GM21529 (cell line): ENCODE results near the gene LNX2.

Experiments
- ATAC-seq: cut with Tn5 transposase; IDR thresholded peaks from one replicate; pipeline ENCODE4 v1.9.1; 2021; ENCODE audit not compliant: unreplicated experiment

Gene LNX2

DNA sequence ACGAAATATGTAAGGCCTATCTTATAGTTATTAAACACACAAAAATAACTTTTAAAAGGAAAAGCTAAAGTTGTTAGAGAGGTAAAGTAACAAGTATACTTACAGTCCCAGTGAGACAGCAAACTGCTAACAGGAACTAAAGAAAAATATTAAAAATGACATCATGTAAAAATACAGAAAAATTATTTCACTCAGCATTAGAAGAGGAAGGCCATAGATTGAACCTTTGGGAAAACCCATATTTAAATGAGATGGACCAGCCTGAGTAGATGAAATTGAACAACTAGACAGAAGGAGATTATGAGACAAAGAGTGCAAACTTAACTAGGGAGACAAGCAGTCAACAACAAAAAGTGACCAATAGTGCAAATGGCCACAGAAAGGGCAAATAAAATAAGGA lies 49.4 kb downstream of the LNX2 start:
- no peak for ATAC-seq

DNA sequence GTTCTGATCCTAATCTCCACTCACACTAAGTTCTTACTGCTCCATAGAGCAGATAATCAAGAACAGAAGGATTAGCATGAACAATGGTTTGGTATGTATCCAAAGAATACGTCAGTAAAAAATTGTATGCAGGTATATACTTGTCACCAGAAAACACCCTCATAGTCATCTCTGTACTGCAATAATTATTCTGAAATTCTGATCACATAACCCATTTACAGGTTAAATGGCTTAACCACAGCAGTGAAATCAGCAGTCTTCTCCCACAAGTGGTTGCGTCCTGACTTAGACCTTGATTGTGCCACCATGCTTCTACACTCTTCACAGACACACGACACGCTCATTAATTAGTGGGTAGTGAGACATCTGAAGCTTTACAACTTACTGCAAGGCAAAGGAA lies 50.9 kb downstream of the LNX2 start:
- ATAC-seq, result no peak

GRCh38 chr13:27565818-27566217 lies 54.5 kb downstream of the LNX2 start:
- no peak for ATAC-seq

- ATAC-seq, result no peak
These were observed 57.9 kb downstream of the LNX2 start for GRCh38 chr13:27562457-27562856.

GRCh38 chr13:27559719-27560118 lies 60.6 kb downstream of the LNX2 start:
- ATAC-seq, result no peak

DNA sequence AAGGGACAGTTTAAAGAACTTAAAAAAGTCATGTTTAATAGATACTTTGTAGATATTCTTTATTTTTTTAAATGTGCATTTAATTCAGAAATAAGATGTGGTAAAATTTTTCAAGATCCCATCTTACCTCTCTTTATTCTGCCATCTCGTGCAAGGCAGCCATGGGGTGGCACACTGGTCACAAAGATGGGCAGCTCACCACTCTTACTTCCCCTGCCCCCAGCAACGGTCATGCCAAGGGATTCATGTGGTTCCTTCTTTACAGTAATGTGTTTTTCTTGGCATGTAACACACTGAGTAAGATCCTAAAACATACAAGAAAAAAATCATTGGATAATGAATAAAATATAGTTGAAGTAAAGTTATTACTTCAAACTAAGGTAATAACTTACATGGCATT lies 64.2 kb downstream of the LNX2 start:
- no peak for ATAC-seq

DNA sequence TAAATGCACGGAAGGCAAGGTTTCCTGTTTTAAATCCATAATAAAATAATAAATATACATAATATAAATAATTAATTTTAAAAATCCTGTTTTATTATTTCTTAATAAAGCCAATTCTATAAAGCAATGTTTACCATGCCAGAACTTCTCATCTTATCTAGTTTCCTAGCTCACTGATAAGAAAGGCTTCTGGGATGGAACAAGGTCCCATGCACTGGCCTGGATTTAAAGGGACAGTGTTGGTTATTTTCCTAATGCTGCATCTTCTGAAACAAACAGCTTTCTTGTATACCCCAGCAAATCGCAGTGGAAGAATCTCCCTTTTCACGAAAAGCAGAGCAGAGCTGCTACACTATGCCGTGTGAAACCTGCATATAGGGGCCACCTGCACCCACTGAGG lies 68.8 kb downstream of the LNX2 start:
- ATAC-seq, result no peak

DNA sequence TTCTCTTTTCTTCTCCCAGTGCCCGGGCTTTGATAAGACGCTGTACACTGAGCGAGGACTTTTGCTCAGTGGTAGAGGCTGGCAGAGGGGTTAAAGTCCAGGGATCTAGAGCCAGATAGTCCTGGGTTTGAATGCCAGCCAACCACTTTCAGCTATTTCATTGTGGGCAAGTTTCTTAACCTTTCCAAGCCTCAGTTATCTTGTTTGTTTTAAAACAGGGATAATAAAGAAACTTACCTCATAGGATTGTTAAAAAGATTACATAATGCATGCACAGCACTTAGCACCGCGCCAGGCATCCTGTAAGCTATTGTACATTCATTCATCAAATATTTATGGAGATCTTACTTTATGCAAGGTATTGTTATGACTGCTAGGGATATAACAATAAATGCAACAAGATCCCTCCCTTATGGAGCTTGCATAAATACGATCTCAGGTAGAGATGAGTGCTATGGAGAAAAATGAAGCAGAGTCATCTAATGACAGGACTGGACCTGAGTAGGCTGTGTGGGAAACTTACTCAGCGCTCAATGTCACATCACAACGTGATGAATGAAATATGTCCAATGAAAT lies 70.8 kb downstream of the LNX2 start:
- ATAC-seq, result no peak

- no peak for ATAC-seq
These were observed 78.1 kb downstream of the LNX2 start for GRCh38 chr13:27542220-27542619.

DNA sequence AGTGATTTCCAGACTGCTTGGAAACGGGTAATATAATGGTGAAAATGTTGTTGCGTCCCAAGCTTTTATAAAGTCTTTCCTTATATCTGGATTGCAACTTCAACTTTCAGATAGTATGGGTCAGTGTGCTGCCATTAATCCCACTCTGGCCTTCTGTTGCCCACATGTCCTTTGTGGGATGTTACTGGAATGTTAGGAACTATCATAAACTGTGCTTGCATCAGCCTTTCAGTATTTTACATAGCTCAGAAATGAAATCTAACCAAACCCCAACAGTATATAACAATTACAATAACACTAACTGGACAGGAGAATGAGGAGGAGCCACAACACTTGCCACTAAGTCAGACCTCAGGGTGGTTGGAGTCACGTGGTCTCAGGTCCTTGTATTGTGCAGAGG lies 78.9 kb downstream of the LNX2 start:
- no peak for ATAC-seq

DNA sequence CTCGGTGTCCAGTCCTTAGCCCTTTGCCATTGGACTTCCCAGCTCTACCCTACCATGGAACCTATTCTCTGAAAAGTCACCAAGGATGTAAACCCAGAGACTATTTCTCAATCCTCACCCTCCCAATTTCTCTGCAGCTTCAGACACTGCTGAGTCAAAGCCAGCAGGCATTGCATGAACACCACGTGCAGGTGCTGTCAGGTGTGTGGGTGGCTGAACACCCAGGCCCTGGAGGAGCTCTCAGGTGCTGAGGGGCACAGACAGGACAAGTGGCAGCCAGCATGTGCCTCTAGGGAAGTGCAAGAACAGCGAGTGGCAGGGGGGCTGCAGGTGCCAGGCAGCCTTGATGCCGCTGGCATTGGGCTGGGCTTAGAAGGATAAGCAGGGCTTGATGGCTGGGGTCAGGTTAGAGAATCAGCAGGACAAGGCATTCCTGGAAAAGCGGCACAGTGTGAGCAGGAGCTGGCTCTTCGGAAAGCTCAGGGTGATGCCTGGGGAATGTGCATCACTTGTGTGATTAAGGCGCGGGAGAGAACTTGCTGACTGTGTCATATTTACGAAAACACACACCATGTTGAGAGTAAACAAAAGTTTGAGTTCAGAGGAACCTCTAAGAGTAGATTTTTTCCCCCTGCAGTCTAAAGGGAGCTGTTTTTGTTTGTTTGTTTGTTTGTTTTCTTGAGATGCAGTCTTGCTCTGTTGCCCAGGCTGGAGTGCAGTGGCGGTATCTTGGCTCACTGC lies 83.8 kb downstream of the LNX2 start:
- ATAC-seq, result no peak

- no peak for ATAC-seq
These were observed 84.8 kb downstream of the LNX2 start for GRCh38 chr13:27535546-27535945.

DNA sequence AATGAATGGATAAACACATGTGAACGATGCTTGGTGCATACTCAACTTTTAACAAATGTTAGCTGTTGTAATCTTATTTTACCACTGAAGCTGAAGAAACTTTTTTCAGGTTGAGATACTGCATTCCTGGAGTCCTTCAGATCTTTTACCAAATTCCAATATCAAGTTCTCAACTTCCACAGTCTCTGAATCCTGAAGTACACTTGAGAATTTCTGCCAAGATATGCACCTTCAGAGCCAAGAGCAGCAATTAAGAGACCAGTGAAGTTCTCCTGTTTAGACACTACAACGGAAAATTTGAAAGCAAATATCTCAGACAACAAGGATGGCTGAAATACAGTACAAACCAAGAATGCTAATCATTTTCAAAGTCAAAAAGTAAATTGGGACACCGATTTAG lies 85.3 kb downstream of the LNX2 start:
- ATAC-seq, result no peak

DNA sequence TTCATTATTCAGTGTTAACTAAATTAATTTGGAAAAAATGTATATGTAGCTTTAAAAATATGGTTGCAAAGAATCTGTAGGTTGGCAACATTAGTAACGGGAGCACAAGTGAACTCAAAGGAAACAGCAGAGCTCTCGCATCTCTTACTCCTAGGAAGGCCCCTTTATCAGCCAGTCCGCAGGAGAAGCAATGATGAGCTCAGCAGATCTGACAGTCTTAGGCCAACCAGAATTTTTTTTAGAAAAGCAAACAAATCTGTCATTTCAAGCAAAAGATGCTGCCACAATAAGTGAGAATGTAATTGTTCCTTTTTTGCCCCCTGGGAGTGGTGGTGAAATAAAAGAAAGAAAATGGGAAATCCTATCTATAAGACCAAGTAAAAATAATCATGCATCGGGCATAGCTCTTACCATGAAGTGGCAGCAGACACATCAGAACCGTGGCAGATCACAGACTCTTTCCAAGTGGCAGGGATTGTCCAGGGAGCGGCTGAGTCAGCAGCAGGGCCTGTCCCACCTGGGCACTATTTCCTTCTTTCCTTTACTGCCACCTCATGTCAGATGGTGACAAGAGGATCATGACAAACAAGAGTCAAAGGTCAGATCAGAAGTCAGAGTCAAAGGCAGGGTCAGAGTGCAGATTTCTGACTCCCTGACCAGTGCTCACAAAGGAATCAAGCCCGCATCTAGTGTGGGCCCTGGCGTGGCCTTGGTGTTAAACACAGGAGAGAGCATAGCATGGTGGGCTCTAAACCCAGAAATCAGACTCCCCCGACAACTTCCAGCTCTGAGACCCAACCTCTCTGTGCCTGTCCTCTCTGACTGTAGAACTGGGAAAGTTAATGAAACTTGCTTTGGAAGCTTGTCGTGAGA lies 86.0 kb downstream of the LNX2 start:
- no peak for ATAC-seq

DNA sequence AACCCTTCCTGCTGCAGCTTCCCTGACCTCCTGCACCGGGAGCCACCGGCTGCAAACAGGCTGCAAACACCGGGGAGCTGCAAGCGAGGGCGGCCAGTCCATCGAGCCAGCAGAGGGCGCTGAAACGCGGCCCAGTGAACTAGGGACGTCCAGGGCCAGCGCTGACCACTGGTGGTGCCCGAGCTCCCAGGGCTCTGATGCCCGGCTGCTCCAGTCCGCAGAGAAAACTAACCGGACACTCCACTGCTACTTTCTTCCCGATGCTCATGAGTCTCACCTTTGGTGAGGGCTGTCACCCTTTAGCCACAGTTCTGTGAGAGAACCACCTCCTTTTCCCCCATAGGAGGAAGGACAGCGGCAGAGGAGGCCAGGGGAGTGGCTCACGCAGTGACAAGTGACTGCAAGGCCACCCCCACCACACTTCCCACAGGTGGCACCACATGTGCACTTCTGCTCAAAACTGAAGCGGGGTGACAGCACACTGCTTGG lies 87.1 kb downstream of the LNX2 start:
- no peak for ATAC-seq

- no peak for ATAC-seq
These were observed 91.4 kb downstream of the LNX2 start for GRCh38 chr13:27528908-27529307.

DNA sequence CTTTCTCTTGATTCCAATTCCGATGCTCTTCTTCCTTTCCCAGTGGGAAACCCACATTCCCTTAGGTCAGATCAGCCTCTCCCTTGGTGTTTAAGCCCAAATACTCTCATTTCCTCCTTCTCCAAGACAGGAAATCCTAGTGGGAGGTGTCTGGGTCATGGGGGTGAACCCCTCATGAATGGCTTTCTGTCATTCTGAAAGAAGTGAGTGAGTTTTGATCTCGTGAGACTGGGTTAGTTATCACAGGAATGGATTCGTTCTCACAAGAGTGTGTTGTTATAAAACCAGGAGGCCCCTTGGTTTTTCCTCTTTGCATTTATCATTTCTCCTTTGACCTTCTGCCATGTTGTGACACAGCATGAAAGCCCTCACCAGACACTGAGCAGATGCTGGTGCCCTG lies 93.8 kb downstream of the LNX2 start:
- no peak for ATAC-seq

DNA sequence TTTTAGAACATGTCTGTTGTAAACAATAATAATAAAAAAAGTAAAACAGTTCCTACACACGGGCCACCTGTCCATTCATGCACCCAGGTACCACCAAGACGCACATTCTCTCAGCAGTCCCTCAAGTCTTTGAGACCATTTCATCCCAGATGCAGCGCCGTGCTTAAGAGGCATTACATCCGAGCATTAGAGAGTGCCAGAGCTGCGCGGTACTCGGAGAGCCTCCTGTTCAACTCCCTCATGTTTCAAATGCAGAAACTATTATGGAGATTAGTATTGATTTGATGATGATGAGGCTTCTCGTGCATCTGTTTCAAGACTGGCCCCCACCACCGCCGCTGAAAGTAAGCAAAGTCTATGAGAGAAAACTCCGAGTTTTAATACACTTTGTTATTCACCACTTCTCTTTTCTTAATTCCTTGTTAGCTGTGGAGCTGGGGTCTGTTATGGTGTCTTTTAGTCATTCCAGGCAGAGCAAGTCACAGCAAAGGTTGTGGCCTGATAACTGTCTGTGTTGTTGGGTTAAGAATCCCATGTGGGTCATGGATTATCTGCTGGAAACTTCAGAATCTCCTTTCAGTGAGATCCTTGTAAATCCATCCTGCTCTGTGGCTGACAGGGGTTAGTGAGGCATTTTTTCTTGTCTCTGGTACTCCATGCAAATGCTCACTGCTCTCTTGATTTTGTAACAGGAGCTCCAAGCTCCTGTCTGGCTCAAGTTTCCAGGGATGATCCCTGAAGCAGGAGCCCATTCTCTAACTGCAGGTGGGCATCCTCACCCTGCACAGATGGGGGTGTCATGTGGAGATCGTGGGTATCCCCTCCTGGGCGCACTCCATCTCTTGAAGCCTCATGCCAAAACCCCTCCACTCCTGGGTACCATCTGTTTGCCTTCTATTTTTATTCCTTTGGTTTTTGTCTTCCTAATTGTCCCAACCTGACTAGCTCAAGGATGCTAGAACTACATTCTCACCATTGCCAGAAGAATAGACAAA lies 95.1 kb downstream of the LNX2 start:
- ATAC-seq, result no peak

DNA sequence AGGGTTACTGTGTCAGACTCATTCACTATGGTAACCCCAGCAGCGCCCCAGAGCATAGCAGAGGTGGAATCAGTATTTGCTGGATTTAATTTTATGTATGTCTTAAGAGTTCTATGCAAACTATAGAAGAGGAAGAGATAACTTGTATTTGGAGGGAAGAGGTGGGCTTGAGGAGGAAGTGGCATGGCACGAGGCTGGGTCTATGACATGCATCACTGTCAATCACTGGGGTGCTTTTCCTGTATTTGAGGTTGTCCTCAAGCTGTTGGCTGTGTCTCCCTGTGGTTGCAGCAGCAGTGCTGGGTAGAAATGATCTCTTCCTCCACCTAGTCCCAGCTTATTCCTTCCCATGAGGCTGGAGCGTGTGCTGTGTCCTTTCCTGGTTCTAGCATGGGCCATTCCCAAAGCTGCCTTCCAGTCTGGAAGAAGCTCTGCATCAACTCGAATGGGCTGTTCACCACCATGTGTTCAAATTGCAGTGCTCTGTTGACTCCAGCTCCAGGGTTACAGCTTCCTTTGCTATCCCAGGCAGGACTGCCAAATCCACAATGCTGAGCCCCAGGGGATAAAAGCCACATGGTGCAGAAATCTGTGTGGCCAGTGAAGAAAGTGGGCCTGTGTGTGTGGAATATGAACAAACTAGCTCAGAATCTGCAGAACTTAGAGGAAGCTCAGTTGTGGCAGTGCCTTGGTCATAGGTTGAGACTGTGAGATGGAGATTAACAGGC lies 96.8 kb downstream of the LNX2 start:
- no peak for ATAC-seq

DNA sequence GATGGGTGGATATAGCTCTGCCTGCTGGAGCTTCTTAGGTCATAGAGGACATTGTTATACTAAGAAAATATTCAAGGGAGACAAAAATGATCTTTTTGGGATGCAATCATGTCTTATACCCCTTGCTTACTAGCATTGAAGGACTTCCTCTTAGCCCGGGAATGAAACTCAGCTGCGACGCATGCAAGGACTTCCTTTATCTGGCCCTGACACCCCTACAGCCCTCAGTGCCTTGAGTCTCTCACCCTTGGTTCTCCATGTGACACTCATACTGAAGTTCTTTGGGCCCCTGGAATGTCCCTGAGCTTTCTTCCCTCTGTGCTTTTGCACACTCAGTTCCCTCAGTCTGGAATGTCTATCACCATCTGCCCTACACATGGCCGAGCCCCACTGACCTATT lies 97.5 kb downstream of the LNX2 start:
- ATAC-seq, result no peak
